Stimulated activated CD8-positive, alpha-beta memory T cell treated with anti-CD3 and anti-CD28 coated beads, Interleukin-7, amount 100 ng/mL, for 1 hour (primary cell): Measurements from ENCODE around the gene SPATA31C1.
"Not testable (repeated sequence)": the region's sequence is repeated elsewhere in the genome, so short reads cannot be mapped to it uniquely, and the experiment has no call there.

Source experiments
- DNase-seq, 2 donors: peaks; one replicate each; pipeline ENCODE4 v3.0.0-alpha.2; 2020; ENCODE audit warnings: low read depth in 2 of 2

Gene SPATA31C1

DNA sequence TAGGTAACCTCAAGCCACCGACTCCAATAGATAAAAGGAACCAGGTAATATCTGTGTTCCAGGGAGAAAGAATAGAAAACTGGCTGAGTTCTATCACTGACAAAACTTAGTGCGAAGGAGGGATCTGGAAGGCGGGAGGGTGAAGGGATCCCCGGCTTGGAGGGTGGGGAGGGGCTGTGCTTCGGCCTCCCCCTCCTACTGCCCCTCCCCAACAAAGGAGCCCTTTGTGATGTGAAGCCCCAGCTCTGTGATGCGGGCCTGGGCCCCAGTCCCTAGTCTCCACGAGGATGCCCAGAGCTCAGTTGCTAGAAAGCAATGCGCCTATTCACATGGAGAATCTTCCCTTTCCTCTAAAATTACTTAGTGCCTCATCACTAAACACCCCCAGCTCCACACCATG lies at the start of gene SPATA31C1:
Gene SPATA31C1 (plus strand): TSS at position 301 of the 400 bp plus-strand sequence.
- DNase-seq, result not testable (repeated sequence)

DNA sequence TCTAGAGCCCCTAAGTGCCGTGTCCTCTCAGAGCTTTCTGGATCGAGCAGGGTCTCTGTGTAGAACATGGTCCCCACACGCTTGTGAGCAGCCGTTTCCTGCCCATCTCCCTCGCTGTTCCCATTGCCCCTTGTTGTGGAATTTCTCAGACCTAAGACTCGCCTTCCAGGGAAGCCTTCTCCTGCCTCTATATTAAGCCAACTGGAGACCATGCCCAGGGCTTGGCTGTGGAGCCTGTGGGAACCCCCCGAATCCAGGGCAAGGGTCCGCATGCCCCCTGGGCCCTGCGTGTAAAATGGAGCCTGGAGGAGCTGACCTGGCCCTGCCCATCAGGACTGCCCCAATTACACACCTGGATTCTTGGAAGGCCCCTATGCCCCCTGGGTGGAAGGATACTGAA lies 49.6 kb upstream of the SPATA31C1 start:
- no peak for DNase-seq

DNA sequence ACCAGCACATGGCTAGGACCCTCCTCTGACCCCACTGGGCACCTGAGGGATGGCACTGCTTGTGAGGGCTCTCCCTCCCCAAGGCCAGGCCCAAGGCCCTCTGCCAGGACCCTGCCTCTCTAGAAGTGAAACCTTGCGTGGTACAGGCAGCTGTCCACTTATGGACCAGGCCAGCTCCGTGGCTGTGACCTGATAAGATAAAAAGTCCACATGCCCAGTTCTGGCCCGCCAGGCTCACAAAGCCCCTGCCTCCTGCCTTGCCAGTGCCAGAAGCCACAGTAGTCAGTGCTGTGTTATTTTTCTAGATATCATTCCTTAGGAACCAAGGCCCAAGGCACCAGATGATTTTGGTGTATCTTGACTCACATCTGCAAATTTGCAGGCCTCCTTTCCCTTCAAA lies 49.1 kb upstream of the SPATA31C1 start:
- no peak for DNase-seq

DNA sequence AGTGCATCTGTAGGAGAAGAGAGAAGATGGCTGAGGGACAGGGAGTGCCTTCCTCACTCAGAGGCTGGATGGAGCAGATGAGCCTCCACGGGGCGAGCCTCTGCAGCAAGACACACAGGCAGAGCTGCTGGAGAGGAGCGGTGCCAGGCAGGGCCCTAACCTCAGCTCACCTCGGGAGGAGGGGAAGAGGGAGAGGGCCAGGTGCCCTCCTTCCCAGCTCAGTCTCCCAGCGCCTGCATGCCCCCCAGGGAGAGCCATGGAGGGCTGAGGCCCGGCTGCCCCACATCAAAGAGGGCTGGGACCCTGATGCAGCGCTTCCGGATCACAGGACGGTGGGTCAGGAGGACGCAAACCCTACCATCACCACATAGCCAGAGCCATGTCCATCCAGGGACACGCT lies 48.7 kb upstream of the SPATA31C1 start:
- DNase-seq, result no peak

DNA sequence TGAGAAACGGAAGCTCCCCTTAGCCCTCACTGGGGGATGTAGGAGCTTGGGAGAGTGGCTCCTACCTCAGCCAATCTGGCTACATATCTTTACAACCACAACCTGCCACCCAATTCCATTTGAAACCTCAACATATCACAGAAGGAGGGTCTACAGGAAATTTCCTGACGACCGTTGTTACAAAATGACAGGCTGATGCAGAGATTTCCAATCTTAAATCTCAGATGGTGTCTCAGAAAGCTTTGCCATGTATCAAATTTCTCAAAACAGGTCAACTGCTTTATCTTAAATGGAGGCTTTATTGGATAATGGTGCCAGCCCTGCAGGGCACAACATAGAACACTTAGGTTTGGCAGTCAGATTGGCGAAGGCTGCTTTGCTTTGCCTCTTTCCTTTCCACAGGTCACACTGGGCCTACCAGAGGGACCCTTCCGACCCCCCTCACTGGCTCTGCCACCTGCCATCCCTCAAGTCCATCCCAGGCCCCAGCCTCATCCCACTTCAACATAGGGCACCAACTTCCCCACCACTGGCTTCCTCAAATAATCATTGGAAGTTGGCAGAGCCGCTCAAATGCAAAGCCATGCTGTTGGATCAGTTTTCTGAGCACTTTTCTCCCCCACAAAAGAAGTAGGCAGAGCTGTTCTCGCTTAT lies 46.2 kb upstream of the SPATA31C1 start:
- DNase-seq, result no peak

DNA sequence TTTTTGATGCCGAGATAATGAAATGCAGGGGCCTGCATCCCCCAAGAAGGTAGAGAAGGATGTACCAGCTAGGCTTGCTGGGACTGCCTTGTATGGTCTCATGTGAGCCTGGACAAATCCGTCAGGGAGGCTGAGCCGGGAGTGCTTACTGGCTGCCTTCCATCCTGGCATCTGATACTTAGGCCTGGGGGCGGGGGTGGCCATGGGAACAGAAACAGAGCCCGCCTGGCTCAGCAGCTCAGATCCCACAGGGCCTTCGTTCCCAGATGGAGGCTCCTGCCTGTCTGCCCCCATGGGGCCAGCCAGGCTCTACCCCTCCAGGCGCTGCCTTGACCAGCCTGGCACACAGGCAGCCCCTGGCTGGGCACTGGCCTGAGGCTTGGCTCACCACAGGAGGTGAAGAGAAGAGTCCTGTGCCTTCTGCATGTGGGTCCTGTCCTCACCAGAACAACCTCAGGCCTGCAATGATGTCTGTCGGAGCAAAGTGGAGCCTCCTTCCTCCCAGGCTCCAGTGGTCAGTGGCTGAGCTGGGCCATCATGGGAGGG lies 45.6 kb upstream of the SPATA31C1 start:
- DNase-seq, result no peak

DNA sequence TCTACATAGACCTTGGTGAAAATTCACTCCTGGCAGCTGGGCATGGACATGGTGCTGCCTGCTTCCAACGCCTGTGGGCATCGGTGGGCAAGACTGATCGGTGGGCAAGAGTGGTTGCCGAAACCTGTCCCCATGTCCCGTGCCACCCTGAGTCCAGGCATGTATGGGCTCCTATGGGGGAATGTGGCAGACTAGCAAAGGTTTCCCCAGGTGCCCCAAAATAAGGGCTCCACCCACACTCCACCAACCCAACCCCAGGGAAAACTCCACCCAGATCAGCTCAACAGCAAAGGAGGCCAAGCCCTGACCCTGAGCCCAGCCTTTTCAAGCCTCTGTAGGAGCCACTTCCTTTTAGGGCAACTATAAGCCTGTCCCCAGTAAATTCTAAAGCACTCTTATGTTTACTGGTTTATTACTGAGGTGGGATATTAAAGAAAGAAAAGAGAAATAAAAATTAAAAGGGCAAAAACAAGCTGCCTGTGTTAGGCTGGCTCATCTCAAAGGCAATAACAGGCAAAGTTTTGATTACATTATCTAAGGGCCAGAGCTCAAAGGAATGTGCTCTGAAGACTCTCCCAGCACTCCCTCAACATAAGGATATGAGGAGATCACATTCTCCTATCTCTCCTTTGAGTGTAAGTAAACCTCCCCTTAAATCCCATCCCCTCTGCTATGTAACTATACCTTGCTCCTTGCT lies 44.0 kb upstream of the SPATA31C1 start:
- no peak for DNase-seq

DNA sequence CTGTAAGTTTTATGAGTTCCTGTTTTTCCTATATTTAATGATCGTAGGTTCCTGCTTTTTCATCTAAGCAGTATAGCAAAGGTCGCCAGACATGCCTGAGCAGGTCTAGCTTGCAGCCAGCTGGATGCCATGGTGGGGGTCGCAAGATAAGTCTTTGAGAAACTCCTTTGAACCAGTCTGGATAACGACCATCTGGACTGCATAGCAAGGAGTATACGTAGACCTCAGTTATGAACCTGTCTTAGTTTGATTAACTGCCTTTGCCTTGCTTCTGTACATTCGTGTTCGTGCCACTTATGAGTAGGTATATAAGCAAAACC lies 43.5 kb upstream of the SPATA31C1 start:
- DNase-seq, result no peak

DNA sequence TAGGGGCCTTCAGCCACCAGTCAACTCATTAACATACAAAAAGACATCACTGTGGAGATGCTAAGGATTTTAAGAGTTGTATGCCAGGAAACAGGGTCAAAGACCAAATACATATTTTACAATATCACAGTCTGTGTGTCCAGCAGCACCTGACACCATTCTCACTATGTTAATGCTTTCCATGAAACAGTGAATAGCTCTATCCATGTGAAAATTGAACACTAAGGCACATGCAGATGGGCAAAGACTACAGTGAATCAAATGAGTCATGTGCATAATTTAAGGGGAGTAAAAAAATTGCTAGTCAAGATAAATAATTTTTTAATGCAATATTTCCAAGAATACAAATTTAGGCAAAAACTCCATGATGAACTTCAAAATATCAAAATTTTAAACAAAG lies 42.7 kb upstream of the SPATA31C1 start:
- DNase-seq, result no peak

DNA sequence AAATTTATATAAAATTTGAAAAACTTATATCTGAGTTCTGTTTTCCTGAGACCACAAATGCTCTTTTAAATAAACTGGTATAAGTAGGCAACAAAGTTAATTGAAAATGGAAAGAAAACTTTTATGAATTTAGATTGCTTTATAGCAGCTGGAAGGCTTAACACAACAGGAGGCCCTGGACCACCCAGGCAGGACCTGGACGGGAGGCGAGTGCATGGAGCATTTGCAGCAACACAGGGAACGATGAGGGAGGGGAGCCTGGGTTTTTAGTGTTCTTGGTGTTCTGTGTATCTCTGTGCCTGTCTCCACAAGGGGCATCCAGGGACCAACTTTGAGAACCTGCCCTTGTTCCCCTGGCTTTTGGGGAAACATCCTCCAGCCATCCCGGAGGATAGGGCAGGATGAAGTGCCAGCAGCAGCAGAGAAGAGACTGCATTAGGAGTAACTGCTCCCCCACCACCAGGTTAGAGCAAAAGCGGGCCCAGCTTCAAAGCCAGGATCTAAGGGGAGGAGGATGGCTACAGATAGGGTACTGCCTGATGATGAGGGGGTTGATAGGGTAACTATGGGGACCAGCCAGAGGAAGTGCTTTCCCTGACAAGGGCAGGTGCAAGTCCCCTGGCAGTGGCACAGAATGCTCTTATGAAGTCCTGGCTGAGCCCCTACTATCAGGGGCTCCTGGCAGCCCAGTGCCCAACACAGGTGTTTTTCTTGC lies 41.8 kb upstream of the SPATA31C1 start:
- no peak for DNase-seq

DNA sequence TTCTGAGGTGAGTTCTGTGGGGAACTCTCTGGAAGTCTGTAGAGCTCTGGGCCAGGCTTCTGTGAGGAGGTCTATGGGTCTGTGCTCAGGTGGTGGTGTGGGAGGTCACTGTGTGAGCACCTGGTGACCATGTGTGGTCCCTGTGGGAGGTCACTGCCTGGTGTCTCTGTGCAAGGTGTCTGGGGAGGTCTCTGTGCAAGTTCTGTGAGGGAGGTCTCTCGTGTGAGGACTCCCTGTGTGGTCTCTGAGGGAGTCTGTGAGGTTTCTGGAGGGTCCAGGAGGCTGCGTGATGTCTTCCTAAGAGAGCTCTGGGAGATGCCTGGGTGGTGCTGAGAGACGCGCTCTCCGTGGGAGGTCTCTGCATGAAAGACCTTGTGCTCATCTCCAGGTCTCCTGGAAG lies 41.1 kb upstream of the SPATA31C1 start:
- no peak for DNase-seq

DNA sequence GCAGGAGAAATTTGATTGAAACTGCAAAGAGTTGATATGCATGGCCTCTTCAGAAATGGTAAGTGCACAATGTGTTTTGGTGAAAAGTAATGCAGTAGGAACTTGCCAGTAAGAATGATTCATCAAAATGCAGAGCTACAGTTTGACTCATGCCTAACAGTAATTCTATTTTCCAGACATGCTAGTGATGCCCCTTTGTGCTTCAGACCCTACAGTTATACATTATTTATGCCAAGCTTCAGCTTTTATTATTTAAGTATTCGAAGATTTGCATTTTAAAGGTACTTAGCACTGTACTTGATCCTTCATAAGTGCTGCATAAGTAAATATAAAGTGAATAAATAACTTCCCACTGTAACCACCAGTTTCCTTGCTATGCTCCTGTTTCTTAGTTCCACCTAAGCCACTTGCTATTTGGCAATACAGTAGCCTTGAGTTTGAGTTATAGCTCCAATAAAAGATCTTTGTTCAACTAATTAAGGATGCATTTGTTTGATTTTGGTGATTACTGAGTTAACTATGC lies 38.7 kb upstream of the SPATA31C1 start:
- DNase-seq, result no peak

DNA sequence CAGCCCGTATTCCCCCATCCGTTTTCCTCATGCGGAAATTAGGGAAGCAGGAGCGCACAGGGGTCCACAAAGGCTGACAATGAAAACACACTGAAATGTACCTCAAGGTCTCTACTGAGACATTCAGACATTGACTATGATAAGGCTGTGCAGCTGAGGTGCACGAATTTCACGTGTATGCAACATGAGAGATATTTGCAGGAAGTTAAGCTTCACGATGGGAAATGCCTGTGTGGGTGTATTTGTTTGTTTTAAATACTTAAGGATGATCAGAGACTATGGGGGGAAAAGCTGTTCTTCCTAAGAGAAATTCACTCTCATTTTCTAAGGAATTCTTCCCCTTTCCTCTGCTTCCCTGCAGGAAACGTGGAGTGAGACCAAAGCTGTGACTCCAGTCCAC lies 37.6 kb upstream of the SPATA31C1 start:
- no peak for DNase-seq

DNA sequence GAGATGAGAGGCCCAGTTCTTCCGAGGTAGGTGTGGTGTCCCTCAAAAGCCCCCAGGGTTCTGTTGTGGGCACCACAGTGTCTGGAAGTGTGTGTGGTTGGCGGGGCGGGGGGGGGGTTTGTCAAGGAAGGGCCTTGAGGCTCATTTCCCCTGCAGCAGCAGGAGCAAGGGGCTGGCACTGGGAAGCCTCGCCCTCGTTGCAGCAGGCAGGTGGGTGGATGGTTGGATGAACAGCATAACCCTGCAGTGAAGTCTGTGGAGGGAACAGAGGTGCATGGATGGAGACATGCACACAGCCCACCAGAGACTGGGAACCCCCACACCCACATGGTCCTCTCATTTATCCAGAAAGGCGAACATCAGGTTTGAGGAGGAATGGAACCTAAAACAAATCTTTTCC lies 37.1 kb upstream of the SPATA31C1 start:
- DNase-seq, result no peak

DNA sequence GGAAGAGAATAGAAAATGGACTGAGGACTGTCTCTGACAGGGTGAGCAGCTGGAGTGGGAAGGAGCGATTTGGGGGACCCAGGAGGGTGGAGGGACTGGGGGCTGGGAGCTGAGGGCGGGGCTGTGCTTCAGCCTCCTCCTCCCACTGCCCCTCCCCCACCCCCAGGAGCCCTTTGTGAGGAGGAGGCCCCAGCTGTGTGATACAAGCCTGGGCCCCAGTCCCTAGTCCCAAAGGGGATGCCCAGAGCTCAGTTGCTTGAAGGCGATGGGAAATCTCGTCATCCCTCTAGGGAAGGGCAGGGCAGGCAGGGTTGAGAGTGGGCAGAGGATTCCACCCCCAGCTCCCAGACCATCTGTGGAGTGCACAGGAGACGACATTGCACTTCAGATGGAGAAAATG lies 35.1 kb upstream of the SPATA31C1 start, which contains the start of gene SPATA31E1:
Gene SPATA31E1 (plus strand): TSS at position 251 of the 400 bp plus-strand sequence. CDS start 15 bp downstream, at position 266.
- no peak for DNase-seq

DNA sequence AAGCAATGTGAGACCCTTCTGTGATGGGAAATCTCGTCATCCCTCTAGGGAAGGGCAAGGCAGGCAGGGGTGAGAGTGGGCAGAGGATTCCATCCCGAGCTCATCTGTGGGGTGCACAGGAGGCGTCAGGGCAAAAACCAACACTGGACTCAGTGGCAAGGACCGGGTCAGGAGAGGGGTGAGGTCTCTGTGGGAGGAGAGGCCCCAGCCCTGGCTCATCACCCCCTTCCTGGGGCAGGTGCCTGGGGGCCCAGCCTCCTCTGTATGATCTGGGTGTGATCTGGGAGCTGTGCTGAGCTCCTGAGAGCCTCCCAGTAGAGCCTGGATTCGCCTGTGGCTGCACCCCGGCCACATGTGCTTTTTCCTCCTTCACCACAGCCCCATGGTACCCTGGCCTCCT lies 34.5 kb upstream of the SPATA31C1 start:
- no peak for DNase-seq

DNA sequence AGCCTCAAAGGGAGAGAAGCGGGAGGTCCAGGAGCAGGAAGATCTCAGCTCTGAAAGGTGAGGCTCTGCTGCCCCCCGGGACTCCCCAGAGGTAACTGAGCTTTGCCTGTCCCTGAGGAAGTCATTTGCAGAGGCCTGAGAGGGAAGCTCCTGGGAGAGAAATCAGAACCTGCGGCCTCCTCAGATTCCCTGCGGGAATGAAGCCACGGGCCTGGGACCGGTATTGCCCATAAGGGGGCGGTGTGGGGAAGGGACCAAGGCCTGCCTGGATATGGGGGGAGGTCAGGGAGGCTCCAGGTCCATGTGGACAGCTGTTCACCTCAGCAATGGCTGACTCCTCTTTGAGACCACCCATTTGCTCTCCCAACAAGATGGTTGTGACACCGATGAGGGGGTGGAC lies 33.8 kb upstream of the SPATA31C1 start:
- DNase-seq, result no peak

DNA sequence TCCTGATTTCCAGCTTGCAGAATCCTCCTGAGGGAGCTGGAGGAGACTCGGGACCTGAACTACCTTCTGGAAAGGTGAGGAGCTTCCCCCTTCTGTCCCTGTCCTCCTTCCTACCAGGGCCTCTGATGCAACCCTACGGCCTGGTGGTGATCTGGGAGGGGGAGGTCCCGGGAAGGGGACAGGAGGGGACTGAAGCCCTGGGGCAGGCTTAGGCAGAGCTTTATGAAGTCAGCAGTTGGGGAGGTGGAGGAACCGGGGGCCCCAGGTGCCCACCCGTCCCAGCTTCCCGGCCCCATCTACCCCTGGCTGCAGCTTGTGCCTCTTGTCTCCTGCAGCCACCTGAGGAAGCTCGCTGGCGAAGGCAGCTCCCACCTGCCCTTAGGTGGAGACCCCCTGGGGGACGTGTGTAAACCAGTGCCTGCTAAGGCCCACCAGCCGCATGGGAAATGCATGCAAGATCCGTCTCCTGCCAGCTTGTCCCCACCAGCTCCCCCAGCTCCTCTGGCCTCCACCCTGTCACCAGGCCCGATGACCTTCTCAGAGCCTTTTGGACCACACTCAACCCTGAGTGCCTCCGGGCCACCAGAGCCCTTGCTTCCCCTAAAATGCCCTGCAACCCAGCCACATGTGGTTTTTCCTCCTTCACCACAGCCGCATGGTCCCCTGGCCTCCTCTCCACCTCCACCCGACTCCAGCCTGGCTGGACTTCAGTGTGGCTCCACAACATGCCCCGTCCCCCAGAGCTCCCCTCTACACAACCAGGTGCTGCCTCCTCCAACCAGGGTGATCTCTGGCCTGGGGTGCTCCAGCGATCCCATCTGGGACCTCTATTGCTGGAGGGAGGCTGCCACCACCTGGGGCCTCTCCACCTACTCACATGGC lies 32.9 kb upstream of the SPATA31C1 start:
- no peak for DNase-seq

DNA sequence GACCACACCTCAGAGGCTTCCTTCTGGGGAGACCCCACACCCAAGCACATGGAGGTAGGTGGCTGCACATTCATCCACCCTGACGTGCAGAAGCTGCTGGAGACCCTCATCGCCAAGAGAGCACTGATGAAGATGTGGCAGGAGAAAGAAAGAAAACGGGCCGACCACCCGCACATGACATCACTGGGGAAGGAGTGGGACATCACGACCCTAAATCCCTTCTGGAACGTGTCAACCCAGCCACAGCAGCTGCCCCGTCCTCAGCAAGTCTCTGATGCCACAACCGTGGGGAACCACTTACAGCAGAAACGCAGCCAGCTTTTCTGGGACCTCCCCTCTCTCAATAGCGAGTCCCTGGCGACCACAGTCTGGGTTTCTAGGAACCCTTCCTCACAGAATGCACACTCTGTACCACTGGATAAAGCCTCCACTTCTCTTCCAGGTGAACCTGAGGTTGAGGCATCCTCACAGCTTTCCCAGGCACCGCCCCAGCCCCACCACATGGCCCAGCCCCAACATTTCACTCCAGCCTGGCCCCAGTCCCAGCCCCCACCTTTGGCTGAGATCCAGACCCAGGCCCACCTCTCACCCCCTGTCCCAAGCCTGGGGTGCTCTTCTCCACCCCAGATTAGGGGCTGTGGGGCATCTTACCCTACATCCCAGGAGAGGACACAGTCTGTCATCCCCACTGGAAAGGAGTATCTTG lies 32.1 kb upstream of the SPATA31C1 start:
- DNase-seq, result no peak

DNA sequence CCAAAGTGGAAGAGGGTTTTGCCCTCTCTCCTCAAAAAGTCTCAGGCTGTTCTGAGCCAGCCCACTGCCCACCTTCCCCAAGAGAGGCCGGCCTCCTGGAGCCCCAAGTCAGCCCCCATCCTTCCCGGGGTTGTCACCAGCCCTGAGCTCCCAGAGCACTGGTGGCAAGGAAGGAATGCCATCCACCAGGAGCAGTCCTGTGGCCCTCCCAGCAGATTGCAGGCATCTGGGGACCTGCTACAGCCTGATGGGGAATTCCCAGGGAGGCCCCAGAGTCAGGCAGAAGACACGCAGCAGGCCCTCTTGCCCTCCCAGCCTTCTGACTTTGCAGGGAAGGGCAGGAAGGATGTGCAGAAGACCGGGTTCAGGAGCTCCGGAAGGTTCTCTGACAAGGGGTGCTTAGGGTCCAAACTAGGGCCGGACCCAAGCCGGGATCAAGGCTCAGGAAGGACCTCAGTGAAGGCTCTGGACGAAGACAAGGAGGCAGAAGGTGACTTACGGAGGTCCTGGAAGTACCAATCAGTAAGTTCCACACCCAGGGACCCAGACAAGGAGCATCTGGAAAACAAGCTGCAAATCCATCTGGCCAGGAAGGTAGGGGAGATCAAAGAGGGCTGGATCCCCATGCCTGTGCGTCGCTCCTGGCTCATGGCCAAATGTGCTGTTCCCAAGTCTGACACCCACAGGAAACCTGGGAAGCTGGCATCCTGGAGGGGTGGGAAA lies 31.4 kb upstream of the SPATA31C1 start:
- no peak for DNase-seq
